NCI-H1436 (cell line): ENCODE data around the gene ZNF41.

Experiments
- DNase-seq: peaks from one replicate; lab custom pipeline; 2025; lab: John Stamatoyannopoulos, UW

The ZNF41 gene

DNA sequence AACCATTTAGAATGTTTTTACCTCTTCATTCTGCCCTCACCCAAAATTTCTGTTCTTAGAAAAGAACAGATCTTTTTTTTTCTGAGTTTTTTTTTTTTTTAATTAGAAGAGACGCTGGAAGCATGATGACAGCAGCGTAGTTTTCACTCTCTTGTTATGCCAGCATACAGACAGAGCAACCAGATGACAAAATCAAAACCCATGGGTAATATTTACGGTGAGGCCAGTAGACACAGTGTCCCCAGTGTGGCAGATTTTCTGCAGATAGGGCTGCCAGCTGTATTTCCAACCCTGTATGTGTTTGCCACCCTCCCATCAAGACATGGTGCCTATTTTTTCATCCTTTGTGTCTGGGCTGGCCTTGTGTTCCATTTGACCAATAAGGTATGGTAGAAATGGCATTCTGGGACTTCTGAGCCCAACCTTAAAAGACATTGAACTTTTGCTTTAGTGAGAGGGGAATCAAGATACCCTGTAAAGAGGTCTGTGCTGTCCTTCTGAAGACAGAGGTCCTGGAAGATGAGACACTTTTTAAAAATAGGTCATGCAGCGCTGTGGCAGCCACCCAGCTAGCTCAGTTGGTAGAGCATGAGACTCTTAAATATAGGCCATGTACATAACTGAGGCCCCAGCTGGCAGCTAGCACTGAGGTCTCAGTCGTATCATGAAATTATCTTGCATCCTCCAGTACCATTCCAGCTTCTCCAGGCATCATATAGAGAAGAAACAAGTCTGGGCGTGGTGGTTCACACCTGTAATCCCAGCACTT, 6.7 kb upstream of the ZNF41 start:
- DNase-seq, result no peak

DNA sequence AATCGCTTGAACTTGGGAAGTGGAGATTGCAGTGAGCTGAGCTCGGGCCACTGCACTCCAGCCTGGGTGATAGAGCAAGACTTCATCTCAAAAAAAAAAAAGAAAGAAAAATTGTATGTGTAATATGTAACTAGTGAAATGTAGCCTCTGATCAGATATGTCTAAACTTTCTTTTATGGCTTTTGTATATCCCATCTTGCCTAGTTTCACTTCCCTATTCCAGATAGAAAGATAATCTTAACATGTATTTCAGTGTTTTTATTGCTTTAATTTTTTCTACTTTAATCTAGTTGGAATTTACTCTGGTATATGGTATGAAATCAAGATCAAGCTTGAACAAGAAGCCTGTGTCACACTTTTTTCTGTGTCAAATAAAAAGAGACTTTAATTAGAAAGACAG, 1.9 kb upstream of the ZNF41 start:
- DNase-seq, result no peak

DNA sequence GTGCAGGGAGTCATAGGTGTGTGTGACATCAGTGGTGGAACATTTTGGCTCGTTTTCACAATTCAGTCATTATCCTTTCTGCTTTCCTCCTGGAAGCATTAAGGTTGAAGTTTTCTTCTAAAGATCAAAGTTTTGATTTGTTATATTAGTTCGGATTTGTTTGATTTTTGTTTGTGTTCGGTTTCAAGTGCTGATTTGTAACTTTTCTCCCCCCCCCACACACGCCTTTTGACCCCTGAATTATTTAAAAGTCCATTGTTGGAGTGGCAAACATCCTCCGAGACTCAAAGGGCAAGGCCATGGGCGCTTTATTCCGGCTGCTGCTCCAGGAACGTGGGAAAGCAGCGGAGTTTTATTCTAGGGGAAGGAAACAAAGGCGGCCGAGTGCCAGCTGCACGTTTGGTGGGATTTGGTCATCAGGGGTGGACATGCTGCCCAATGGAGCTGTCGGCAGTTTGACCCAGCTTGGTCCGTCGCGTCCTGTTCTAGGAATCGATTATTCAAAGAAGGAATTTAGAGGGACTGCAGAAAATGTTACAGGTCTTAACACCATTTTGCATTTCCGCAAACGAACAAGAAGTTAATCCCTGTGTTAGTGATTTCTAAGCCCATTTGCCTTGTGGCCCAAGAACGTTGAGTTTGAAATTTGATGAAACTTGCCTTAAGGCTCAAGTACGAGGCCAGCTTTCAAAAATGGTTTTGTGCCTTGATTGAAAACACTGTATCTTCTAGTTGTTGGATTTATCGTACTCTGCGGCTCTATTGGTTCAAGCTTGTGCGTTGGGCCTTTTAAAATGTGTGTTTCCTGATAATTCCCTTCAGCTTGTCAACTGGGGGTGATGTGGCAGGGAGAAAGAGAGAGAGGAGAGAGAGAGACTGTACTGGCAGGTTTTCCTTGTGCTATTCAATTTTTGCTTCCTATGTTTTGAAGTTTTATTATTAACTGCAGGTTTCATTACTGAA, 565 bp upstream of the ZNF41 start:
- DNase-seq, result no peak

DNA sequence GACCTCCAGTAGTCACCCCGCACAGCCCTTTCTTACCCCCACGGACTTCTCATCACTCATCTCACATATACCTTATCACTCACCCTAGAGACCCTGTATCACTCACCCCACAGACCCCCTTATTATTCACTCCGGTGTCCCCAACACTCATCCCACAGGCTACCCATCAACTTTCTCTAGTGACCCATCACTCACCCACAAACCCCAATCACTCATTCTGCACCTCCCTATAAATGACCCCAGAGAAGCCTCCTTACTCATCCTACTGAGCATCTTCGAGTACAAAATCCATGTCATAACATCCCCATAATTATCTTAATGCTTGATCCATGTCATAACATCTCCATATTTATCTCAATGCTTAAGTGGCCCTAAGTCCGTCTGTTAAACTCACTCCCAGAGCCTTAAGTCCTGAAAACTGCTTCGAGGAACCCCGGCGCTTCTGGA, 934 bp downstream of the ZNF41 start:
- DNase-seq, result no peak

DNA sequence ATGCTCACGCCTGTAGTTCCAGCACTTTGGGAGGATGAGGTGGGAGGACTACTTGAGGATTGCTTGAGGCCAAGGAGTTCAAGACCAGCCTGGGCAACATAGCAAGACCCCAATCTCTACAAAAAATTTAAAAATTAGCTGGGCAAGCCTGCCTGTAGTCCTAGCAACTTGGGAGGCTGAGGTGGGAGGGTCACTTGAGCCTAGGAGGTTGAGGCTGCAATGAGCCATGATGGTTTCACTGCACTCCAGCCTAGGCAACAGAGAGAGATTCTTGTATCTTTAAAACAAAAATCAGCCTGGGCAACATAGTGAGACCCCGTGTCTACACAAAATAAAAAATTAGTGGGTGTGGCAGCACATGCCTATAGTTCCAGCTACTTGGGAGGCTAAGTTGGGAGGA, 1.9 kb downstream of the ZNF41 start:
- no peak for DNase-seq

DNA sequence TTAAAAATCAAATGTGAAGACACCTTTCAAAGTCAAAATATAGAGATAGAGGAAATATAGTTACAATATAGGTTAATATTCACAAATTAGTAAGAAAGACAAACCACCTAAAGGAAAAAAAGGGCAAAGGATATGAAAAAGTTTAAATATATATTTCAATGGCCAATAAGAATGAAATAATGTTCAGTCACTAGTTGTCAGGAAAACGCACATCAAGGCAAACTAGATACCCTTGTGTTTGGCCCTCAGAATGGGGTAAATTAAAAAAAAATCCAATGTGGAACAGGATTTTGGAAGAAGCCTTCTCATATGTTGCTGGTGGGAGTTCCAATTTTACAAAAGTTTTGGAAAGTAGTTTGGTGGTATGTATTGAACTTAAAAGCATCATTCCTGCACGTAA, 2.4 kb downstream of the ZNF41 start:
- DNase-seq, result no peak

DNA sequence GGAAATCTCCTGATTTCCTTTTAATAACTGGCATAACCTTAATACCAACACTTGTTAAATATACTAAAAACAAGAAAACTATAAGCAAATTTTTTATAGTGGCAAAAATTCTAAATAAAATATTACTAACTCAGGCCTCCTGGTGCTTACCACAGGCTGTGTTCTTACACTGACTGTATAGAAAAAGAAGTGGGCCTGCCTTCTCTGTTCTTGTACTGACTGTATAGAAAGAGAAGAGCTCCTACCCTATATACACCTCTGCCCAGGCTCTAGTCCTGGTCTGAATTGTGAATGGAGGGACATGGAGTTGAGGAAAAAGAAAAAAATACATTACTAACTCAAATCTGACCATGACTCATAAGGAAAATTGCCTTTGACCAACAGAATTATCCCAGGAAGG, 7.5 kb downstream of the ZNF41 start:
- DNase-seq, result no peak

DNA sequence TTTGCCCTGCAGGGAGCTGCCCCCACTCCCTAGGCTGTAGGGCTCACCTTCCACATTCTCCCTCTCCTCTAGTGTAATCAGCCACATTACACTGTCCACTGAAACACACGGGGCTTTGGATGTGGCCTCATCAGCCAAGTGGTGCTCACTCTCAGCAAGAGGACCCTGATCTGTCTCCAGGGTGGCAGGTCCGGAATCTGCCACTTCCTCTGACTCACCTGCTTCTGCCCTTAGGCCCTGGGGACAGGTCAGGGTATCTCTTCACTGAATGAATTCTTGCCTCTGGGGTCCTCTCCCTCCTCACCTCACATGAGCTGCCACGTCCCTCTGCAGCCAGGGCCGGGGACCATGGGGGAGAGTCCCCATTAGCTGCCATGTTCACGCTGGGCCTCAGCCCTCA, 15.9 kb downstream of the ZNF41 start:
- DNase-seq, result no peak

DNA sequence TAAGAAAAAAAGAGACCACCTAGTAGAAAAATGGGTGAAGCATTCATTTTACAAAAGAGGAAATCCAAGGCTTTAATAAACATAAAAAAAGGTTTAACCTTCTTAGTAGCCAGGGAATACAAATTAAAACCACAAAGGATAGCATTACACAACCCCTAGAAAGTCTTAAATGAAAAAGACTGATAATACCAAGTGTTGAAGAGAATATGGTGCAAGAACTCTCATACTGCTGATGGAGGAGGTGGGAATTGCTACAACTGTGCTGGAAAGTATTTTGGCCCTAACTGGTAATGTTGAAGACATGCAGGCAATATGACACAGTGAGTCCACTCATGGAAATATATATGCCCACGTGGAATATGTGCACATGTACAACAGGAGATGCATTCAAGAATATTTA, 22.5 kb downstream of the ZNF41 start:
- DNase-seq, result no peak

DNA sequence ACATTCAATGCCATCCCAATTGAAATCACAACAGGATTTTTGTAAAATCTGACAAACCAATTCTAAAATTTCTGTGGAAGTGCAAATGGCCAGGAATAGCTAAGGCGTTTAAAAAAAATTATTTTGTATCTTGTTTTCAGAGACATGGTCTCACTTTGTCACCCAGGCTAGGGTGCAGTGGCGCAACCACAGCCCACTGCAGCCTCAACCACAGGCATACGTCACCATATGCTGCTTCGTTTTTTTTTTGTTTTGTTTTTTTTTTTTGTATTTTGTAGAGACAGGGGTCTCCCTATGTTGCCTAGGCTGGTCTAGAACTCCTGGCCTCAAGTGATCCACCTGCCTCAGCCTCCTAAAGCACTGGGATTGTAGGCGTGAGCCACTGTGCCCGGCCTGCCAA, 24.5 kb downstream of the ZNF41 start:
- DNase-seq, result no peak

DNA sequence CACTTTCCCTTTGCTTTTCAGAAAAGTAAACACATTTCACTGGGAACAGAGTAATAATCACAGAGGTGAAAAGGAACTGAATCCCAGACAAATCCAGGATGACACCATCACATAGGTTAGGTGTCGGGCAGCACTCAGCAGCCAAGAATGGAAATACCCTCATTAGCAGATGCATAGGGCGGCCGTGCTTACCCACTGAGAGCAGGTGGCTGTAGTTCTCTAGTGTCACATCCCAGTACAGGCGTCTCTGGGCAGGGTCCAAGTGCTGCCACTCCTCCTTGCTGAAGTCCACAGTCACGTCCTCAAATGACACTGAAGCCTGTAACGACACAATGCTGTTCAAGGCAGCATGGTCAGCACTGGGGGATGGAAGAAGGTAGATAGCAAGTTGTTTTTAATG, 26.9 kb downstream of the ZNF41 start:
- DNase-seq, result no peak

DNA sequence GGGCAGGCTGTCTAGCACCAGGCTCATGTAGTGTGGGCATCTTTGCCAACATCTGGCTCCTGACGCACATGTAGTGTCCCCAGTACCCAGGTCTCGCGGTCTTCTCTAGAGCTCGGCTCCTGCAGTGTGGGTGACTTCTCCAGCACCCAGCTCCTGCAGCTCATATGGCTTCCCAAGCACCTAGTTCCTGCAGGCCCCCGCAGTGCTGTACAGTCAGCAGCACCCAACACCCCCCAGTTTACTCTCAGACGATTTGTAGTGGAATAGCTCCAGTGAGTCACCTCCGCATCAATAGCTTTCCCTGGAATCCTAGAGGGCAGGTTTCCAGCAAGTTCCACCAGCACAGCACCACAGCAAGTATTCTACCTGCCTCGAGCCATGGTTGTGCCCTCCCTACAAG, 30.9 kb downstream of the ZNF41 start:
- no peak for DNase-seq

DNA sequence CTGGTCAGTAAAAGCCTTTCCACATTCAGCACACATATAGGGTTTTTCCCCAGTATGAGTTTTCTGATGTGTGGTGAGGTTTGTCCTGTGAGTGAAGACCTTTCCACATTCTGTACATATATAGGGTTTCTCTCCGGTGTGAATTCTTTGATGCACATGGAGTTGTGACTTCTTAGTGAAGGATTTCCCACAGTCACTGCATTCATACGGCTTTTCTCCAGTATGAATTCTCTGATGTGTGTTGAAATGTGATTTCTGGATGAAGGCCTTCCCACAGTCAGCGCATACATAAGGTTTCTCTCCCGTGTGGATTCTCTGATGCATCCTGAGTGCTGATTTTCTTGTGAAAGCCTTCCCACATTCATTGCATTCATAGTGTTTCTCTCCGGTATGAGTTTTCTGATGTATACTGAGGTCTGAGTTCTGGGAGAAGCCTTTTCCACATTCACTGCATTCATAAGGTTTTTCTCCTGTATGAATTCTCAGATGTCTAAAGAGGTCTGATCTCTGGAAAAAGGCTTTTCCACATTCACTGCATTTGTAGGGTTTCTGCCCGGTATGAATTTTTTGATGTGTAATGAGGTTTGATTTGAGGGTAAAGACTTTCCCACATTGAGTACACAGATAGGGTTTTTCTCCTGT, 34.7 kb downstream of the ZNF41 start:
- no peak for DNase-seq

DNA sequence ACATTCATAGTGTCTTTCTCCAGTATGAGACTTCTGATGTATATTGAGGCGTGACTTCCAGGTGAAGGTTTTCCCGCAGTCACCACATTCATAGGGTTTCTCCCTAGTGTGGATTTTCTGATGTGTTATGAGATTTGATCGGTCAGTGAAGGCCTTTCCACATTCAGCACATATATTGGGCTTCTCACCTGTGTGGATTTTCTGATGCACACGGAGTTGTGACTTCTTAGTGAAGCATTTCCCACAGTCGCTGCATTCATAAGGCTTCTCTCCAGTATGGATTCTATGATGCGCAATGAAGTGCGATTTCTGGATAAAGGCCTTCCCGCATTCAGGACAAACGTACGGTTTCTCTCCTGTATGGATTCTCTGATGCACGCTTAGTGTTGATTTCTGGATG, 35.4 kb downstream of the ZNF41 start:
- DNase-seq, result no peak

DNA sequence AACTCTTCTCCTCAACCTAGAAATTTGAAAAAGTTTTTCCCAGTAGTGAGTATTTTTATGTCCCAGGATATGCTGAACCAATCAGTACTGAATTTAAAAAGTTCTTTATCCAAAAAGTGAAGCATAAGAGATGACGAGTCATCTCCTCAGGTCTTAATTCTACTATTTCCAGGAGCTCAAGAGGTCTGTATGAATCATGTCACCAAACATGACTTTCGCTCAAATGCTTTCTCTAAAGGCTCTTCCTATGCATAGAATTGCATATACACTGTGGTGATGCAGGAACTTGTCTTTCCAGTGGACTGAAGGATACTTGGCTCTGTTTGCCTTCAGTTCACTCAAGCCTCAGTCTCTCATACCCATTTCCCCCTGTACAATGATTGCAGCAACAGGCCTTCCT, 36.1 kb downstream of the ZNF41 start:
- DNase-seq, result no peak

DNA sequence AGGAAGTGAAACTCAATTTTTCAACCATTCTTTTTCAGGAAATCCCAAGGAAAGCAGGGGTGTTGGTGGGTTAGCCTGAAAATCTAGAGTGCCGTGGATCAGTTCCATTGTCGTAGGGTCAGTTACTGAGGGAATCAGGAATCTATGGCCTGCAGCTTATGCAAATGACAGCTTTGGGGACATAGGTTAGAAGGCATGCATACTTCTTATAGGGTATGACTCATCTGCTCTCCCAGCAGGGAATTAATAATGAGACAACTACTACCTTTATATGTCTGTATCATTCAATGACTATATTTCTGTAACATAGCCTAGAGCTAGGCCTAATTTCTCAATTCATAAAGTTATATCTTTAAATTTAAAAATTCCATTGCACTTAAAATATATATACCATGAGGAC, 36.6 kb downstream of the ZNF41 start:
- DNase-seq, result no peak

DNA sequence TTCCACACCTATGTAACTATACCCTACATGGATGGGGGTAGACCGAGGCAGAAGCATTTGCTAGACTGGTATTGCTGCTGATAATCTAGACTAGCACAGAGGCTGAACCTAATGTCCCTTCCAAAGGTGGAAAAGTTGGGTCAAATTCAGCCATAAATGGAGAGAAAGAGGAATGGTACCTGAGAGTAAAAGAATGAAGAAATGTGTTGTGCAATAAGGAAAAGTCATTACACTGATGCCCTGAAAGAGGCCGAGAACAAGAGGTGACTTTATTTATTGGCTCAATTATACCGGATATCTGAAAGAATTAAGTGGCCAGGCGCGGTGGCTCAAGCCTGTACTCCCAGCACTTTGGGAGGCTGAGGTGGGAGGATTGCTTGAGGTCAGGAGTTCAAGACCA, 52.1 kb downstream of the ZNF41 start:
- DNase-seq, result no peak

DNA sequence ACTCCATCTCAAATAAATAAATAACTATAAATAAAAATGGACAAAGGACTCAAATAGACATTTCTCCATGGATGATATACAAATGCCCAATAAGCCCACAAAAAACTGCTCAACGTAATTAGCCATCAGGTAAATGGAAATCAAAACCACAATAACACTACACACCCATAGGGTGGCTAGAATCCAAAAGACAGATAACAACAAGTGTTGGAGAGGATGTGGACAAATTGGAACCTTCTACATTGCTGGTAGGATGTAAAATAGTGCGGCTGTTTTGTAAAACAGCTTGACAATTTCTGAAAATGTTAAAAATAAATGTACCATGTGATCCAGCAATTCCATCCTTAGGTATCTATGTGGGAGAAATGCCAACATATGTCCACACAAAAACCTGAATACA, 60.6 kb downstream of the ZNF41 start:
- DNase-seq, result no peak

DNA sequence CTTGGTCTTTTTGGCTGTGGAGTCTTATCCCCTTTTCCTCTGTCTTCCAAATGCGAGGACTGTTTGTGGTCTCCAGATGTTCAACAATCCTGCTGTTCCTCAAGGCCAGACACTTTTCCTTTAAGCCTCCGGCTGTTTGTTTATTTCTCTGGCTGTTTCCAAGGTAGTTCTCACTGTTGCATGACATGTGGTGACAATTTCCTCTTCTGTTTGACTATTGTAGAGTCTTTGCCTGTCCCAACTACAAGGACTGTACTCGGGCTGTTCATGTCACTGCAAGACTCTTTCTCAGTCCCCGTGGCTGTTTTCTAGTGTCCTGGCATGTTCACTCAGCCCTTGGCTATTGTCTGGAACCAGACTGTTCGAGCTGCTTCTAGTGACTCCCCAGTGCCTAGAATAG, 62.1 kb downstream of the ZNF41 start:
- DNase-seq, result no peak

DNA sequence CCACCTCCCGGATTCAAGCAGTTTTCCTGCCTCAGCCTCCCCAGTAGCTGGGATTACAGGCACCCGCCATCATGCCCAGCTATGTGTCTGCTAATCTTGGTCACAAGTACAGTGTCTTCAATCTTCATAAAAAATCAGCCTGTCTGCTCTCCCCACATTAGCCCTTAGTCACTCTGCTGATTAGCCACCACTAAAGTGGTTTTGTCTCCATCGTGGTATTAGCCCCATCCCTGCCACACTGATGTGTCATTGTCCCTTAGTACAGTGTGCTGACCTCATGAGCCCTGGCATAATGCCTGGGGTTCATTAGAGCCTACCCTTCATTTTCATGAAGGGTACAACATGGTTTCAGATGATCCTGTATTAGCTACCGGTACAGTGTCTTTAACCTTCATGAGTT, 62.8 kb downstream of the ZNF41 start:
- DNase-seq, result no peak

DNA sequence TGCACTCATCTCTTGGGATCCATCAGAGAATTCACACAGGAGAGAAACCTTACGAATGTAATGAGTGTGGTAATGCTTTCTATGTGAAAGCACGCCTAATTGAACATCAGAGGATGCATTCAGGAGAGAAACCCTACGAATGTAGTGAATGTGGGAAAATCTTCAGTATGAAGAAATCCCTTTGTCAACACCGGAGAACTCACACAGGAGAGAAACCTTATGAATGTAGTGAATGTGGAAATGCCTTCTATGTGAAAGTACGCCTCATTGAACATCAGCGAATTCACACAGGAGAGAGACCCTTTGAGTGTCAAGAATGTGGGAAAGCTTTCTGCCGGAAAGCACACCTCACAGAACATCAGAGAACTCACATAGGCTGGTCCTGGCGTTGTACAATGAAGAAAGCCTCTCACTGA, 69.8 kb downstream of the ZNF41 start:
- DNase-seq, result no peak
